Testis (tissue), 3 donors: ENCODE data around the gene HSD17B1. TPM values are rescaled to one million over a fixed set of nuclear protein-coding genes. Genes with fewer than 3 reads are reported as not detected.

ENCODE experiments used
- DNase-seq: peaks from one replicate; pipeline ENCODE4 v3.0.0-alpha.2; 2019
- H3K27ac ChIP-seq, 2 donors: fragments of 200-600 bp; sonication (generic); one replicate each; pipeline ENCODE4 v1.5.1; 2019
- H3K27me3 ChIP-seq: fragments of 200-600 bp; sonication (generic); one replicate; pipeline ENCODE4 v1.5.1; 2019
- H3K36me3 ChIP-seq: fragments of 200-600 bp; sonication (generic); one replicate; pipeline ENCODE4 v1.5.1; 2017; ENCODE audit warnings: low read depth; ENCODE audit errors: missing control alignments
- H3K4me1 ChIP-seq: fragments of 200-600 bp; sonication (generic); one replicate; pipeline ENCODE4 v1.5.1; 2019
- H3K4me3 ChIP-seq, 2 donors: fragments of 200-600 bp; sonication (generic); one replicate each; pipeline ENCODE4 v1.5.1; 2017 to 2019
- H3K9me3 ChIP-seq: fragments of 200-600 bp; sonication (generic); one replicate; pipeline ENCODE4 v1.5.1; 2017
- POLR2A ChIP-seq: fragments of 450-650 bp; IDR thresholded peaks from one replicate; pipeline ENCODE4 v1.6.1; 2017; ENCODE audit warnings: antibody characterized with exemption, mild to moderate bottlenecking, moderate library complexity
- WGBS, 2 donors: methylation state at CpG; one replicate each; pipeline ENCODE4 v1.1.5; 2018; 5-methylcytosine and 5-hydroxymethylcytosine counted together
- intact Hi-C: fragments of 100-400 bp; cut with DNase I; formaldehyde crosslinking; loops from one replicate; pipeline ENCODE4 v1.15.1; 2023; ENCODE audit warnings: low total_unique reads
- polyA plus RNA-seq: library from polyadenylated mRNA; stranded (reverse); fragments of 350-450 nt; fragmentation: Illumina TruSeq; extraction: RNeasy Lipid Tissue Mini Kit (QIAGEN cat#74804); gene quantifications from one replicate; pipeline ENCODE4 v1.2.3, GENCODE V29; 2014; ENCODE audit warnings: low read depth, low replicate concordance; ENCODE audit not compliant: insufficient read depth
- total RNA-seq, 2 donors: library from RNA; depleted of rRNA; stranded (reverse); fragments of >200 nt; gene quantifications; one replicate each; pipeline ENCODE4 v1.2.3, GENCODE V29; 2016
- TF ChIP-seq, protein P1 (sequence below), 3 experiments: fragments of 450-650 bp in 2 of 3; fragments of 200-600 bp in 1 of 3; sonication (generic) in 1 of 3; IDR thresholded peaks; one replicate each; pipeline ENCODE4 v1.5.1; 2016 to 2019; ENCODE audit warnings: antibody characterized with exemption in 3 of 3, mild to moderate bottlenecking in 2 of 3, moderate library complexity in 1 of 3

Gene HSD17B1
- total and polyA plus RNA-seq, 3 donors from 2014 or later: 7.1 to 14.4 (median 13.8) TPM

- peaks cover 28% of the 10 kb centered on the region for H3K4me1 ChIP-seq
- no peak overlapping the region for H3K4me3 ChIP-seq
- no peaks in the 10 kb centered on the region for H3K9me3 ChIP-seq
- H3K36me3 ChIP-seq: no peaks in the 10 kb centered on the region
- no peaks in the 10 kb centered on the region for H3K27me3 ChIP-seq
- no peak for TF ChIP-seq POLR2A
- TF ChIP-seq, protein P1, sequence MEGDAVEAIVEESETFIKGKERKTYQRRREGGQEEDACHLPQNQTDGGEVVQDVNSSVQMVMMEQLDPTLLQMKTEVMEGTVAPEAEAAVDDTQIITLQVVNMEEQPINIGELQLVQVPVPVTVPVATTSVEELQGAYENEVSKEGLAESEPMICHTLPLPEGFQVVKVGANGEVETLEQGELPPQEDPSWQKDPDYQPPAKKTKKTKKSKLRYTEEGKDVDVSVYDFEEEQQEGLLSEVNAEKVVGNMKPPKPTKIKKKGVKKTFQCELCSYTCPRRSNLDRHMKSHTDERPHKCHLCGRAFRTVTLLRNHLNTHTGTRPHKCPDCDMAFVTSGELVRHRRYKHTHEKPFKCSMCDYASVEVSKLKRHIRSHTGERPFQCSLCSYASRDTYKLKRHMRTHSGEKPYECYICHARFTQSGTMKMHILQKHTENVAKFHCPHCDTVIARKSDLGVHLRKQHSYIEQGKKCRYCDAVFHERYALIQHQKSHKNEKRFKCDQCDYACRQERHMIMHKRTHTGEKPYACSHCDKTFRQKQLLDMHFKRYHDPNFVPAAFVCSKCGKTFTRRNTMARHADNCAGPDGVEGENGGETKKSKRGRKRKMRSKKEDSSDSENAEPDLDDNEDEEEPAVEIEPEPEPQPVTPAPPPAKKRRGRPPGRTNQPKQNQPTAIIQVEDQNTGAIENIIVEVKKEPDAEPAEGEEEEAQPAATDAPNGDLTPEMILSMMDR (IDR thresholded peaks at IDR 0.05): no peak
- 74 to 77% methylated on average over 2 to 3 of the region's 3 CpGs for WGBS, 2 donors
- no peak for DNase-seq
- no peak overlapping the region for H3K27ac ChIP-seq
- intact Hi-C loops: loop anchor here (10.0 kb wide), 1 partner anchor 104 kb away; the partner anchor contains the start of gene CAVIN1
These were observed 23.7 kb upstream of the HSD17B1 start for GRCh38 chr17:42529061-42529460.

- DNase-seq: no peak
- peak overlapping the region in 1 of 2 donors; percentile 85 for H3K27ac ChIP-seq
- H3K4me1 ChIP-seq: peaks cover 22% of the 10 kb centered on the region
- intact Hi-C loops: no loop called here
- no peaks in the 10 kb centered on the region for H3K36me3 ChIP-seq
- no peak overlapping the region for H3K4me3 ChIP-seq
- no peaks in the 10 kb centered on the region for H3K27me3 ChIP-seq
- WGBS, 2 donors: 71 to 72% methylated on average over 2 of the region's 2 CpGs
- H3K9me3 ChIP-seq: no peaks in the 10 kb centered on the region
- no peak for TF ChIP-seq POLR2A
- TF ChIP-seq, protein P1 (IDR thresholded peaks at IDR 0.05): no peak
These were observed 21.7 kb upstream of the HSD17B1 start for GRCh38 chr17:42530952-42531454.

DNA sequence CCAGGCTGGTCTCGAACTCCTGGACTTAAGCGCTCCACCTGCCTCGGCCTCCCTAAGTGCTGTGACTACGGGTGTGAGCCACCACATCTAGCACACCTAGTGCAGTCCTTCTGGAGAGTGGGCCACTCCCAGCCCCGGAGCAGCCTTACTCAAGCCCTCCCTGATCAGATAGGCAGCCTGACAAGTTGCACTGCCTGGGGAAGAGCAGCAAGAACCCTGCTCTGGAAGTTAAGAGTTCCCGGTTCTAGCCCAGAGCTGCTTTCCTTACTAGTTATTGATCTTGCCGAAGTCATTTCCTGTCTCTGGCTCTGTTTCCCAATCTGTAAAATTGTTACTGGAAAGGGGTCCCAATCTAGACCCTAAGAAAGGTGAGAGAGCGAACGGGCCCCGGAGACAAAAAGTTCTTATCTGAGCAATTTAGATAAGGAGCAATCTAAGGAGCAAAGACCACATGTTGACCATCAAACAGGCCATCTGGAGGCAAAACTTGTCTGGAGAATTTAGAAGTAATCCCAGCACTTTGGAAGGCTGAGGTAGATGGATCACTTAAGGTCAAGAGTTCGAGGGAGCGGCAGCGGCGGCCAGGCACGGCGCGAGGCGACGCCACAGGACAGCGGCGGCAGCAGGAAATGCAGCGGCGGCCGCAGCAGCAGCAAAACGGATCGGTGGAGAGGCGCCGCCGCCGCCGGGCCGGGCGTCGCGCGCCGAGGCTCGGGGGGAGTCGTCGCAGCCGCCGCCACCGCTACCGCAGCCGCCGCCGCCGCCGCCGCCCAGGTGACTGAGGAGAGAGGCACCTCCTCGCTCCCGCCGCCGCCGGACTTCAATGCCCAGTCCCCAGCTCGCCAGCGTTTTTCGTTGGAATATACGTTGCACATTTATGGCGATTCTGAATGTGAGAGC is 21.0 kb upstream of the HSD17B1 start:
- H3K27ac ChIP-seq: peak overlapping the region; percentile 56 to 85
- peak; percentile 72 for DNase-seq
- H3K4me1 ChIP-seq: peaks cover 15% of the 10 kb centered on the region
- H3K36me3 ChIP-seq: no peaks in the 10 kb centered on the region
- H3K9me3 ChIP-seq: no peaks in the 10 kb centered on the region
- intact Hi-C loops: no loop called here
- no peaks in the 10 kb centered on the region for H3K27me3 ChIP-seq
- WGBS, 2 donors: 9 to 10% methylated on average over 42 to 60 of the region's 60 CpGs
- TF ChIP-seq POLR2A: no peak
- TF ChIP-seq, protein P1 (IDR thresholded peaks at IDR 0.05): peak; percentile 31 to 63 (median 58)
- H3K4me3 ChIP-seq: peak overlapping the region; percentile 54 to 67

GRCh38 chr17:42535155-42536047 is 17.3 kb upstream of the HSD17B1 start:
- Histone ChIP-seq H3K36me3 (no peaks in the 10 kb centered on the region), H3K27ac (peak overlapping the region; percentile 81 to 97), H3K9me3 (no peaks in the 10 kb centered on the region), H3K27me3 (no peaks in the 10 kb centered on the region), H3K4me3 (peak overlapping the region; percentile 60 to 83), H3K4me1 (peaks cover 19% of the 10 kb centered on the region)
- TF ChIP-seq POLR2A: no peak
- TF ChIP-seq, protein P1 (IDR thresholded peaks at IDR 0.05): no peak
- 29 to 35% methylated on average over 21 to 26 of the region's 26 CpGs for WGBS, 2 donors
- no peak for DNase-seq
- intact Hi-C loops: no loop called here
